ENCODE results near the gene CFAP46. TPM values are rescaled to one million over a fixed set of nuclear protein-coding genes. Genes with fewer than 3 reads are reported as not detected.
"Not testable (repeated sequence)": the region's sequence is repeated elsewhere in the genome, so short reads cannot be mapped to it uniquely, and the experiment has no call there.

Gene CFAP46
- polyA plus RNA-seq, 1 donor from 2014 or later: 2.6 TPM

DNA sequence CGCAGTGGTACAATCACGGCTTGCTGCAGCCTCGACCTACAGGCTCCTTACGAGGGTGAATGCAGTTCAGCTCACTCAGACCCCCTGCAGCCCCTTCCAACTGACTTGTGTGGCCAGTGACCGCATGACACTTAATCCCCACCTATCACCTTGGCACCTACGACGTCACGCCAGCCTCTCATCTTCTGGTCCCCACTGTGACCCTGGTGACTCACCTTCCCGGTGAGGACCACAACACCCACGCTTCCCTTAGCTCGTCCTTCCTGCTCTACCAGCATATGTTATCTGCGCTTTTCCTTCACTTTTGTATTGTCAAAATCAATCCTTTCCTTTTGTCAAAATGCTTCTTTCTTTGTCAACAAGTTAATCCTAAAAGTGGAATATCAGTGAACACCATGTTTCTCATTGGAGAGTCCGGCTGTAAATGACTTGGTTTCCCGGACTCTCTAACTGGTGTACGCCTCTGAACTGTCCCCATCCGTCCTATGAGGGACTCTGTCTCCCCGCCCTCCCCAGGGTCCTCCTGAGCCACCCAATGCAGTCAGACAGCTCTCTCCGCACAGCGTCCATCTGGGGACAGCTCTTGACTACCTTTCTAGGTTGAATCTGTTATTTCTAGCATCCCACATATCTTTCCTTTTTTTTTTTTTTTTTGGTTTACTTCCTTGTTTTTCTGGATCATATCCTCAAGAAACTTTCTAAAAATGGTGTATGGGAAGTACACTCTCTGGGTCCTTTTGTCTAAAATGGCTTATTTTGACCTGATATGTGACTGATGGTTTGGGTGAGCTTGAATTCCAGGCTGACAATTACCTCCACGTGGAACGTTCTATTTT, 37.3 kb downstream of the CFAP46 start:
- Histone ChIP-seq H2AFZ (ENCODE audit: low read depth, low read length) (no peak overlapping the region), H3K27ac (ENCODE audit: low read length) (no peak overlapping the region), H3K27me3 (ENCODE audit: insufficient read depth, low read depth, low read length) (no peaks in the 10 kb centered on the region), H3K4me2 (ENCODE audit: low read length) (no peak overlapping the region), H3K4me3 (ENCODE audit: low read length) (no peak overlapping the region), H3K9me2 (ENCODE audit: insufficient read depth, low read length) (no peaks in the 10 kb centered on the region), H4K20me1 (ENCODE audit: insufficient read depth) (no peaks in the 10 kb centered on the region), H3K9ac (ENCODE audit: low read length) (no peak overlapping the region), H3K9me3 (ENCODE audit: low read length) (peaks cover 6% of the 10 kb centered on the region), H3F3A (ENCODE audit: insufficient read depth, low read length, poor library complexity, severe bottlenecking) (no peaks in the 10 kb centered on the region), H3K79me2 (replicated peaks; ENCODE audit: insufficient read depth, low read length) (no peaks in the 10 kb centered on the region), H3K36me3 (ENCODE audit: insufficient read depth, low read length) (no peaks in the 10 kb centered on the region)
- TF ChIP-seq EP300 (conservative IDR thresholded peaks at IDR 0.05; ENCODE audit: poor library complexity, severe bottlenecking): no peak
- TF ChIP-seq, protein P1, sequence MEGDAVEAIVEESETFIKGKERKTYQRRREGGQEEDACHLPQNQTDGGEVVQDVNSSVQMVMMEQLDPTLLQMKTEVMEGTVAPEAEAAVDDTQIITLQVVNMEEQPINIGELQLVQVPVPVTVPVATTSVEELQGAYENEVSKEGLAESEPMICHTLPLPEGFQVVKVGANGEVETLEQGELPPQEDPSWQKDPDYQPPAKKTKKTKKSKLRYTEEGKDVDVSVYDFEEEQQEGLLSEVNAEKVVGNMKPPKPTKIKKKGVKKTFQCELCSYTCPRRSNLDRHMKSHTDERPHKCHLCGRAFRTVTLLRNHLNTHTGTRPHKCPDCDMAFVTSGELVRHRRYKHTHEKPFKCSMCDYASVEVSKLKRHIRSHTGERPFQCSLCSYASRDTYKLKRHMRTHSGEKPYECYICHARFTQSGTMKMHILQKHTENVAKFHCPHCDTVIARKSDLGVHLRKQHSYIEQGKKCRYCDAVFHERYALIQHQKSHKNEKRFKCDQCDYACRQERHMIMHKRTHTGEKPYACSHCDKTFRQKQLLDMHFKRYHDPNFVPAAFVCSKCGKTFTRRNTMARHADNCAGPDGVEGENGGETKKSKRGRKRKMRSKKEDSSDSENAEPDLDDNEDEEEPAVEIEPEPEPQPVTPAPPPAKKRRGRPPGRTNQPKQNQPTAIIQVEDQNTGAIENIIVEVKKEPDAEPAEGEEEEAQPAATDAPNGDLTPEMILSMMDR (IDR thresholded peaks at IDR 0.05; ENCODE audit: poor library complexity, severe bottlenecking): no peak
- TF ChIP-seq, protein P2, sequence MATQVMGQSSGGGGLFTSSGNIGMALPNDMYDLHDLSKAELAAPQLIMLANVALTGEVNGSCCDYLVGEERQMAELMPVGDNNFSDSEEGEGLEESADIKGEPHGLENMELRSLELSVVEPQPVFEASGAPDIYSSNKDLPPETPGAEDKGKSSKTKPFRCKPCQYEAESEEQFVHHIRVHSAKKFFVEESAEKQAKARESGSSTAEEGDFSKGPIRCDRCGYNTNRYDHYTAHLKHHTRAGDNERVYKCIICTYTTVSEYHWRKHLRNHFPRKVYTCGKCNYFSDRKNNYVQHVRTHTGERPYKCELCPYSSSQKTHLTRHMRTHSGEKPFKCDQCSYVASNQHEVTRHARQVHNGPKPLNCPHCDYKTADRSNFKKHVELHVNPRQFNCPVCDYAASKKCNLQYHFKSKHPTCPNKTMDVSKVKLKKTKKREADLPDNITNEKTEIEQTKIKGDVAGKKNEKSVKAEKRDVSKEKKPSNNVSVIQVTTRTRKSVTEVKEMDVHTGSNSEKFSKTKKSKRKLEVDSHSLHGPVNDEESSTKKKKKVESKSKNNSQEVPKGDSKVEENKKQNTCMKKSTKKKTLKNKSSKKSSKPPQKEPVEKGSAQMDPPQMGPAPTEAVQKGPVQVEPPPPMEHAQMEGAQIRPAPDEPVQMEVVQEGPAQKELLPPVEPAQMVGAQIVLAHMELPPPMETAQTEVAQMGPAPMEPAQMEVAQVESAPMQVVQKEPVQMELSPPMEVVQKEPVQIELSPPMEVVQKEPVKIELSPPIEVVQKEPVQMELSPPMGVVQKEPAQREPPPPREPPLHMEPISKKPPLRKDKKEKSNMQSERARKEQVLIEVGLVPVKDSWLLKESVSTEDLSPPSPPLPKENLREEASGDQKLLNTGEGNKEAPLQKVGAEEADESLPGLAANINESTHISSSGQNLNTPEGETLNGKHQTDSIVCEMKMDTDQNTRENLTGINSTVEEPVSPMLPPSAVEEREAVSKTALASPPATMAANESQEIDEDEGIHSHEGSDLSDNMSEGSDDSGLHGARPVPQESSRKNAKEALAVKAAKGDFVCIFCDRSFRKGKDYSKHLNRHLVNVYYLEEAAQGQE (IDR thresholded peaks at IDR 0.05; ENCODE audit: borderline replicate concordance): no peak
- no peak for TF ChIP-seq MXI1 (conservative IDR thresholded peaks at IDR 0.05; ENCODE audit: poor library complexity, severe bottlenecking)
- no peak for TF ChIP-seq POLR2AphosphoS5 (IDR thresholded peaks at IDR 0.05)
- TF ChIP-seq TAF1 (IDR thresholded peaks at IDR 0.05; ENCODE audit: low read depth): no peak

- no peak overlapping the region for H3K27ac ChIP-seq (ENCODE audit: low read length)
- no peaks in the 10 kb centered on the region for H4K20me1 ChIP-seq (ENCODE audit: insufficient read depth)
- H3F3A ChIP-seq (ENCODE audit: insufficient read depth, low read length, poor library complexity, severe bottlenecking): no peaks in the 10 kb centered on the region
- H2AFZ ChIP-seq (ENCODE audit: low read depth, low read length): no peak overlapping the region
- H3K9me3 ChIP-seq (ENCODE audit: low read length): peaks cover 6% of the 10 kb centered on the region
- TF ChIP-seq, protein P1 (IDR thresholded peaks at IDR 0.05; ENCODE audit: poor library complexity, severe bottlenecking): peak; percentile 72
- TF ChIP-seq EZH2 (IDR thresholded peaks at IDR 0.05; ENCODE audit: borderline replicate concordance, insufficient read depth, low read length, poor library complexity, severe bottlenecking) (no peak), SMC3 (conservative IDR thresholded peaks at IDR 0.05; ENCODE audit: poor library complexity) (peak; percentile 70), RAD21 (conservative IDR thresholded peaks at IDR 0.05) (peak; percentile 75)
- H3K36me3 ChIP-seq (ENCODE audit: insufficient read depth, low read length): no peaks in the 10 kb centered on the region
- no peaks in the 10 kb centered on the region for H3K9me2 ChIP-seq (ENCODE audit: insufficient read depth, low read length)
- H3K27me3 ChIP-seq (ENCODE audit: insufficient read depth, low read depth, low read length): no peaks in the 10 kb centered on the region
- H3K4me2 ChIP-seq (ENCODE audit: low read length): no peak overlapping the region
- no peak overlapping the region for H3K9ac ChIP-seq (ENCODE audit: low read length)
- no peaks in the 10 kb centered on the region for H3K79me2 ChIP-seq (replicated peaks; ENCODE audit: insufficient read depth, low read length)
- no peak overlapping the region for H3K4me3 ChIP-seq (ENCODE audit: low read length)
Observed at GRCh38 chr10:132904181-132904813, 38.1 kb downstream of the CFAP46 start.

- not testable (repeated sequence) for H3K79me2 ChIP-seq (replicated peaks; ENCODE audit: insufficient read depth, low read length); H3K36me3 ChIP-seq (ENCODE audit: insufficient read depth, low read length); H3K27me3 ChIP-seq (ENCODE audit: insufficient read depth, low read depth, low read length); H3K9me3 ChIP-seq (ENCODE audit: low read length); H3K9me2 ChIP-seq (ENCODE audit: insufficient read depth, low read length); H4K20me1 ChIP-seq (ENCODE audit: insufficient read depth); H3F3A ChIP-seq (ENCODE audit: insufficient read depth, low read length, poor library complexity, severe bottlenecking); H3K9ac ChIP-seq (ENCODE audit: low read length); H2AFZ ChIP-seq (ENCODE audit: low read depth, low read length); H3K27ac ChIP-seq (ENCODE audit: low read length); H3K4me2 ChIP-seq (ENCODE audit: low read length); H3K4me3 ChIP-seq (ENCODE audit: low read length)
Observed at GRCh38 chr10:132902656-132903575, 39.5 kb downstream of the CFAP46 start.

All from neural cell (in vitro differentiated cells).